Measurements from ENCODE around the gene USP9Y. TPM values are rescaled to one million over a fixed set of nuclear protein-coding genes. Genes with fewer than 3 reads are reported as not detected.

The USP9Y gene
- total RNA-seq, 1 donor from 2014 or later = 13.2 TPM

- DNase-seq (ENCODE audit: low read depth, low spot score) = no peak
Measured at GRCh38 chrY:12756021-12756420, 55.0 kb downstream of the USP9Y start.

- DNase-seq (ENCODE audit: low read depth, low spot score) = no peak
Measured at GRCh38 chrY:12765976-12766375, 64.9 kb downstream of the USP9Y start.

- DNase-seq (ENCODE audit: low read depth, low spot score) = no peak
Measured at GRCh38 chrY:12784521-12784920, 83.5 kb downstream of the USP9Y start.

GRCh38 chrY:12793999-12794398, 93.0 kb downstream of the USP9Y start:
- DNase-seq (ENCODE audit: low read depth, low spot score) = no peak

GRCh38 chrY:12808046-12808445, 107.0 kb downstream of the USP9Y start:
- no peak for DNase-seq (ENCODE audit: low read depth, low spot score)

- no peak for DNase-seq (ENCODE audit: low read depth, low spot score)
Measured at GRCh38 chrY:12809034-12809433, 108.0 kb downstream of the USP9Y start.

- DNase-seq (ENCODE audit: low read depth, low spot score) = no peak
Measured at GRCh38 chrY:12823408-12823807, 122.4 kb downstream of the USP9Y start.

GRCh38 chrY:12826791-12827190, 125.8 kb downstream of the USP9Y start:
- no peak for DNase-seq (ENCODE audit: low read depth, low spot score)

- DNase-seq (ENCODE audit: low read depth, low spot score) = no peak
Measured at GRCh38 chrY:12833284-12833683, 132.3 kb downstream of the USP9Y start.

- no peak for DNase-seq (ENCODE audit: low read depth, low spot score)
Measured at GRCh38 chrY:12837550-12837949, 136.5 kb downstream of the USP9Y start.

- no peak for DNase-seq (ENCODE audit: low read depth, low spot score)
Measured at GRCh38 chrY:12841368-12841767, 140.3 kb downstream of the USP9Y start.

- DNase-seq (ENCODE audit: low read depth, low spot score) = no peak
Measured at GRCh38 chrY:12846793-12847192, 145.8 kb downstream of the USP9Y start.

GRCh38 chrY:12855791-12856275, 154.8 kb downstream of the USP9Y start:
- DNase-seq (ENCODE audit: low read depth, low spot score) = no peak

GRCh38 chrY:12867960-12868359, 166.9 kb downstream of the USP9Y start:
- DNase-seq (ENCODE audit: low read depth, low spot score) = no peak

- DNase-seq (ENCODE audit: low read depth, low spot score) = no peak
Measured at GRCh38 chrY:12896973-12897372, 195.9 kb downstream of the USP9Y start.

- DNase-seq (ENCODE audit: low read depth, low spot score) = no peak
Measured at GRCh38 chrY:12898604-12899003, 197.6 kb downstream of the USP9Y start.

GRCh38 chrY:12904618-12905516, 203.8 kb downstream of the USP9Y start, which contains the start of gene DDX3Y:
DDX3Y (plus strand) TSS chrY:12904868; CDS start chrY:12904937, 69 bp downstream.
- DNase-seq (ENCODE audit: low read depth, low spot score) = no peak

GRCh38 chrY:12905517-12905872, 204.5 kb downstream of the USP9Y start:
- no peak for DNase-seq (ENCODE audit: low read depth, low spot score)

GRCh38 chrY:12905895-12906294, 204.9 kb downstream of the USP9Y start:
- DNase-seq (ENCODE audit: low read depth, low spot score) = no peak

Measured in pulmonary artery endothelial cell (primary cell).